ENCODE data around the gene ZNF532.

The ZNF532 gene

GRCh38 chr18:58960946-58961722 is 96.5 kb downstream of the ZNF532 start:
- Histone ChIP-seq H3K27ac (replicated peaks; ENCODE audit: low read length) (no peak overlapping the region), H3K27me3 (ENCODE audit: control insufficient read depth in 3 of 3, insufficient read depth in 3 of 3, low read depth in 1 of 3, low read length in 3 of 3) (no peaks in the 10 kb centered on the region), H3K14ac (ENCODE audit: low read length) (no peak overlapping the region), H3K18ac (ENCODE audit: low read length) (no peak overlapping the region), H3K4ac (ENCODE audit: low read length) (no peak overlapping the region), H4K91ac (ENCODE audit: low read depth, low read length, poor library complexity) (no peak overlapping the region), H4K8ac (ENCODE audit: low read depth, low read length) (no peak overlapping the region), H3K79me1 (ENCODE audit: low read depth, low read length) (no peaks in the 10 kb centered on the region), H3K23ac (ENCODE audit: low read depth, low read length, poor library complexity) (no peak overlapping the region), H3K36me3 (replicated peaks in 1 of 2; ENCODE audit: control insufficient read depth in 2 of 2, insufficient read depth in 2 of 2, low read length in 2 of 2) (peaks cover 17 to 88% of the 10 kb centered on the region in 2 donors), H2BK15ac (ENCODE audit: low read length) (no peak overlapping the region), H3K9ac (ENCODE audit: low read depth, low read length, poor library complexity) (no peak overlapping the region), H3K9me3 (replicated peaks in 1 of 2; ENCODE audit: control insufficient read depth in 2 of 2, insufficient read depth in 1 of 2, low read depth in 1 of 2, low read length in 2 of 2) (no peaks in the 10 kb centered on the region), H2BK12ac (ENCODE audit: low read length) (no peak overlapping the region), H2AK5ac (ENCODE audit: low read depth, low read length) (no peak overlapping the region), H2AFZ (ENCODE audit: low read length) (no peak overlapping the region), H3K4me1 (ENCODE audit: control insufficient read depth in 2 of 2, insufficient read depth in 1 of 2, low read depth in 1 of 2, low read length in 2 of 2) (peaks cover 0 to 3% of the 10 kb centered on the region in 2 donors), H3K4me3 (ENCODE audit: low read length in 2 of 2) (no peak overlapping the region), H2BK5ac (ENCODE audit: low read length) (no peak overlapping the region), H3K4me2 (ENCODE audit: insufficient read depth, low read length, poor library complexity, severe bottlenecking) (no peak overlapping the region), H2BK120ac (ENCODE audit: low read depth, low read length) (no peak overlapping the region)
- DNase-seq (ENCODE audit: low spot score): no peak
- WGBS, 2 donors (ENCODE audit: extremely low coverage in 2 of 2, insufficient read length in 2 of 2, insufficient replicate concordance in 1 of 2): no CpG with 5 or more reads among the region's 14 CpGs

- no peak overlapping the region for H3K18ac ChIP-seq (ENCODE audit: low read length)
- no peak overlapping the region for H3K27ac ChIP-seq (replicated peaks; ENCODE audit: low read length)
- no peak overlapping the region for H2BK5ac ChIP-seq (ENCODE audit: low read length)
- no peak overlapping the region for H3K23ac ChIP-seq (ENCODE audit: low read depth, low read length, poor library complexity)
- H3K9ac ChIP-seq (ENCODE audit: low read depth, low read length, poor library complexity): no peak overlapping the region
- H3K4me2 ChIP-seq (ENCODE audit: insufficient read depth, low read length, poor library complexity, severe bottlenecking): no peak overlapping the region
- no peak for DNase-seq (ENCODE audit: low spot score)
- H3K4ac ChIP-seq (ENCODE audit: low read length): no peak overlapping the region
- H3K36me3 ChIP-seq (replicated peaks in 1 of 2; ENCODE audit: control insufficient read depth in 2 of 2, insufficient read depth in 2 of 2, low read length in 2 of 2): peaks cover 20 to 89% of the 10 kb centered on the region in 2 donors
- H2BK15ac ChIP-seq (ENCODE audit: low read length): no peak overlapping the region
- WGBS, 2 donors (ENCODE audit: extremely low coverage in 2 of 2, insufficient read length in 2 of 2, insufficient replicate concordance in 1 of 2): no CpG with 5 or more reads among the region's 8 CpGs
- no peak overlapping the region for H3K4me3 ChIP-seq (ENCODE audit: low read length in 2 of 2)
- H3K14ac ChIP-seq (ENCODE audit: low read length): no peak overlapping the region
- no peaks in the 10 kb centered on the region for H3K9me3 ChIP-seq (replicated peaks in 1 of 2; ENCODE audit: control insufficient read depth in 2 of 2, insufficient read depth in 1 of 2, low read depth in 1 of 2, low read length in 2 of 2)
- no peaks in the 10 kb centered on the region for H3K79me1 ChIP-seq (ENCODE audit: low read depth, low read length)
- H2BK12ac ChIP-seq (ENCODE audit: low read length): no peak overlapping the region
- H2BK120ac ChIP-seq (ENCODE audit: low read depth, low read length): no peak overlapping the region
- H4K91ac ChIP-seq (ENCODE audit: low read depth, low read length, poor library complexity): no peak overlapping the region
- H3K4me1 ChIP-seq (ENCODE audit: control insufficient read depth in 2 of 2, insufficient read depth in 1 of 2, low read depth in 1 of 2, low read length in 2 of 2): peaks cover 0 to 6% of the 10 kb centered on the region in 2 donors
- no peak overlapping the region for H2AFZ ChIP-seq (ENCODE audit: low read length)
- H3K27me3 ChIP-seq (ENCODE audit: control insufficient read depth in 3 of 3, insufficient read depth in 3 of 3, low read depth in 1 of 3, low read length in 3 of 3): no peaks in the 10 kb centered on the region
- H2AK5ac ChIP-seq (ENCODE audit: low read depth, low read length): no peak overlapping the region
- H4K8ac ChIP-seq (ENCODE audit: low read depth, low read length): no peak overlapping the region
These were observed 97.7 kb downstream of the ZNF532 start for GRCh38 chr18:58962336-58962735.

- Histone ChIP-seq H3K18ac (ENCODE audit: low read length) (no peak overlapping the region), H3K36me3 (replicated peaks in 1 of 2; ENCODE audit: control insufficient read depth in 2 of 2, insufficient read depth in 2 of 2, low read length in 2 of 2) (peaks cover 17 to 87% of the 10 kb centered on the region in 2 donors), H2AK5ac (ENCODE audit: low read depth, low read length) (no peak overlapping the region), H4K8ac (ENCODE audit: low read depth, low read length) (no peak overlapping the region), H2BK12ac (ENCODE audit: low read length) (no peak overlapping the region), H2BK15ac (ENCODE audit: low read length) (no peak overlapping the region), H3K27me3 (ENCODE audit: control insufficient read depth in 3 of 3, insufficient read depth in 3 of 3, low read depth in 1 of 3, low read length in 3 of 3) (no peaks in the 10 kb centered on the region), H3K23ac (ENCODE audit: low read depth, low read length, poor library complexity) (no peak overlapping the region), H2BK5ac (ENCODE audit: low read length) (no peak overlapping the region), H3K4ac (ENCODE audit: low read length) (no peak overlapping the region), H3K14ac (ENCODE audit: low read length) (no peak overlapping the region), H3K4me2 (ENCODE audit: insufficient read depth, low read length, poor library complexity, severe bottlenecking) (peak overlapping the region; percentile 26), H2BK120ac (ENCODE audit: low read depth, low read length) (no peak overlapping the region), H4K91ac (ENCODE audit: low read depth, low read length, poor library complexity) (no peak overlapping the region), H2AFZ (ENCODE audit: low read length) (no peak overlapping the region), H3K4me1 (ENCODE audit: control insufficient read depth in 2 of 2, insufficient read depth in 1 of 2, low read depth in 1 of 2, low read length in 2 of 2) (peaks cover 0 to 7% of the 10 kb centered on the region in 2 donors), H3K4me3 (ENCODE audit: low read length in 2 of 2) (no peak overlapping the region), H3K79me1 (ENCODE audit: low read depth, low read length) (no peaks in the 10 kb centered on the region), H3K9ac (ENCODE audit: low read depth, low read length, poor library complexity) (no peak overlapping the region), H3K27ac (replicated peaks; ENCODE audit: low read length) (peak overlapping the region; percentile 5), H3K9me3 (replicated peaks in 1 of 2; ENCODE audit: control insufficient read depth in 2 of 2, insufficient read depth in 1 of 2, low read depth in 1 of 2, low read length in 2 of 2) (no peaks in the 10 kb centered on the region)
- no peak for DNase-seq (ENCODE audit: low spot score)
- WGBS, 2 donors (ENCODE audit: extremely low coverage in 2 of 2, insufficient read length in 2 of 2, insufficient replicate concordance in 1 of 2): no CpG with 5 or more reads among the region's 5 CpGs
These were observed 100.8 kb downstream of the ZNF532 start for GRCh38 chr18:58965291-58966004.

- no peak overlapping the region for H4K91ac ChIP-seq (ENCODE audit: low read depth, low read length, poor library complexity)
- H4K8ac ChIP-seq (ENCODE audit: low read depth, low read length): no peak overlapping the region
- no peaks in the 10 kb centered on the region for H3K9me3 ChIP-seq (replicated peaks in 1 of 2; ENCODE audit: control insufficient read depth in 2 of 2, insufficient read depth in 1 of 2, low read depth in 1 of 2, low read length in 2 of 2)
- no peak overlapping the region for H2BK5ac ChIP-seq (ENCODE audit: low read length)
- H3K4me1 ChIP-seq (ENCODE audit: control insufficient read depth in 2 of 2, insufficient read depth in 1 of 2, low read depth in 1 of 2, low read length in 2 of 2): peaks cover 0 to 7% of the 10 kb centered on the region in 2 donors
- no CpG with 5 or more reads among the region's 3 CpGs for WGBS, 2 donors (ENCODE audit: extremely low coverage in 2 of 2, insufficient read length in 2 of 2, insufficient replicate concordance in 1 of 2)
- no peak overlapping the region for H3K14ac ChIP-seq (ENCODE audit: low read length)
- no peak overlapping the region for H3K18ac ChIP-seq (ENCODE audit: low read length)
- H3K27me3 ChIP-seq (ENCODE audit: control insufficient read depth in 3 of 3, insufficient read depth in 3 of 3, low read depth in 1 of 3, low read length in 3 of 3): no peaks in the 10 kb centered on the region
- no peak overlapping the region for H3K23ac ChIP-seq (ENCODE audit: low read depth, low read length, poor library complexity)
- no peak overlapping the region for H2BK120ac ChIP-seq (ENCODE audit: low read depth, low read length)
- H2AK5ac ChIP-seq (ENCODE audit: low read depth, low read length): no peak overlapping the region
- H3K27ac ChIP-seq (replicated peaks; ENCODE audit: low read length): peak overlapping the region; percentile 5
- no peak overlapping the region for H3K4me3 ChIP-seq (ENCODE audit: low read length in 2 of 2)
- no peak overlapping the region for H2AFZ ChIP-seq (ENCODE audit: low read length)
- H3K4me2 ChIP-seq (ENCODE audit: insufficient read depth, low read length, poor library complexity, severe bottlenecking): peak overlapping the region; percentile 26
- H3K79me1 ChIP-seq (ENCODE audit: low read depth, low read length): no peaks in the 10 kb centered on the region
- no peak for DNase-seq (ENCODE audit: low spot score)
- H3K9ac ChIP-seq (ENCODE audit: low read depth, low read length, poor library complexity): no peak overlapping the region
- peaks cover 18 to 87% of the 10 kb centered on the region in 2 donors for H3K36me3 ChIP-seq (replicated peaks in 1 of 2; ENCODE audit: control insufficient read depth in 2 of 2, insufficient read depth in 2 of 2, low read length in 2 of 2)
- no peak overlapping the region for H2BK15ac ChIP-seq (ENCODE audit: low read length)
- no peak overlapping the region for H2BK12ac ChIP-seq (ENCODE audit: low read length)
- H3K4ac ChIP-seq (ENCODE audit: low read length): no peak overlapping the region
These were observed 101.5 kb downstream of the ZNF532 start for GRCh38 chr18:58966005-58966677.
